B cell (primary cell): Measurements from ENCODE around the gene STX7. TPM values are rescaled to one million over a fixed set of nuclear protein-coding genes. Genes with fewer than 3 reads are reported as not detected.

ENCODE experiments used
- ATAC-seq: fragments of 200-7000 bp; cut with Tn5 transposase; one replicate; pipeline ENCODE4 v1.10.0; 2021; ENCODE audit warnings: low read depth, mild to moderate bottlenecking, moderate number of reproducible peaks, moderate library complexity
- CTCF ChIA-PET: fragments of 350-600 bp; sonication (Branson Sonifier 250); formaldehyde crosslinking; loops from one replicate; lab custom pipeline; 2021; ENCODE audit warnings: antibody characterized with exemption, inconsistent platforms; lab: Charles Lee
- POLR2A ChIA-PET: fragments of 350-600 bp; sonication (Branson Sonifier 250); formaldehyde crosslinking; loops from one replicate; lab custom pipeline; 2021; ENCODE audit warnings: antibody characterized with exemption; lab: Charles Lee
- DNase-seq: peaks from one replicate; pipeline ENCODE4 v3.0.0; 2013
- H2AFZ ChIP-seq: 2 replicates; pipeline ENCODE4 v1.6.1; 2012; ENCODE audit warnings: mild to moderate bottlenecking, low read depth, low read length; ENCODE audit not compliant: insufficient read depth, poor library complexity, severe bottlenecking
- H3K27ac ChIP-seq, 2 donors: 1 replicate in 1 of 2; 2 replicates in 1 of 2; pipeline ENCODE4 v1.5.1; 2012 to 2013; ENCODE audit warnings: low read length in 2 of 2, mild to moderate bottlenecking in 2 of 2, moderate library complexity in 1 of 2
- H3K27me3 ChIP-seq, 4 experiments: fragments of 200-600 bp in 1 of 4; sonication (generic) in 1 of 4; replicated peaks in 1 of 4; 1 replicate in 2 of 4; 2 replicates in 2 of 4; pipeline versions ENCODE4 v1.6.1 to v1.7.0; 2013 to 2016; ENCODE audit warnings: low read length in 3 of 4, mild to moderate bottlenecking in 2 of 4, mixed read lengths in 1 of 4, moderate library complexity in 1 of 4; ENCODE audit not compliant: insufficient read depth in 4 of 4, control insufficient read depth in 3 of 4; ENCODE audit errors: control extremely low read depth in 1 of 4
- H3K36me3 ChIP-seq, 2 experiments: replicated peaks in 1 of 2; 1 replicate in 1 of 2; 2 replicates in 1 of 2; pipeline versions ENCODE4 v1.6.1 to v1.7.1; 2013; ENCODE audit warnings: low read length in 1 of 2; ENCODE audit not compliant: insufficient read depth in 2 of 2, control insufficient read depth in 1 of 2; ENCODE audit errors: control extremely low read depth in 1 of 2, extremely low read depth in 1 of 2
- H3K4me1 ChIP-seq, 2 donors: fragments of 200-600 bp in 1 of 2; sonication (generic) in 1 of 2; 1 replicate in 1 of 2; 2 replicates in 1 of 2; pipeline versions ENCODE4 v1.5.1 to v1.6.1; 2013 to 2017; ENCODE audit warnings: low read length in 2 of 2; ENCODE audit not compliant: control insufficient read depth in 2 of 2, insufficient read depth in 2 of 2
- H3K4me2 ChIP-seq: replicated peaks from 2 replicates; pipeline ENCODE3; 2012; ENCODE audit warnings: mild to moderate bottlenecking, low read depth, low read length; ENCODE audit not compliant: poor library complexity, severe bottlenecking
- H3K4me3 ChIP-seq, 5 experiments: fragments of 200-600 bp in 1 of 5; sonication (generic) in 1 of 5; 1 replicate in 3 of 5; 2 replicates in 2 of 5; pipeline versions ENCODE4 v1.5.1 to v1.7.0; 2011 to 2016; ENCODE audit warnings: low read length in 4 of 5, mild to moderate bottlenecking in 4 of 5, low read depth in 2 of 5, control low read depth in 1 of 5, moderate library complexity in 1 of 5; ENCODE audit not compliant: insufficient read depth in 1 of 5; ENCODE audit errors: control extremely low read depth in 1 of 5, extremely low read depth in 1 of 5
- H3K79me2 ChIP-seq: fragments of 200-600 bp; sonication (generic); one replicate; pipeline ENCODE4 v1.6.0; 2016; ENCODE audit warnings: low read length; ENCODE audit not compliant: control insufficient read depth, insufficient read depth
- H3K9ac ChIP-seq: fragments of 200-600 bp; sonication (generic); 2 replicates; pipeline ENCODE4 v1.6.1; 2017; ENCODE audit warnings: mild to moderate bottlenecking, low read length, moderate library complexity
- H3K9me3 ChIP-seq, 3 donors: one replicate each; pipeline versions ENCODE4 v1.6.1 to v1.7.1; 2013; ENCODE audit warnings: low read length in 2 of 3; ENCODE audit not compliant: control insufficient read depth in 2 of 3, insufficient read depth in 1 of 3; ENCODE audit errors: control extremely low read depth in 1 of 3
- H4K20me1 ChIP-seq: 2 replicates; pipeline ENCODE4 v1.6.0; 2012; ENCODE audit warnings: mild to moderate bottlenecking, low read length; ENCODE audit not compliant: insufficient read depth, control insufficient read depth, poor library complexity, severe bottlenecking
- H3K27ac Mint-ChIP-seq: one replicate; pipeline ENCODE4 v1.8.0; 2021; ENCODE audit warnings: mixed read lengths
- H3K27me3 Mint-ChIP-seq: one replicate; pipeline ENCODE4 v1.8.0; 2021; ENCODE audit warnings: mixed read lengths
- H3K4me1 Mint-ChIP-seq: one replicate; pipeline ENCODE4 v1.8.0; 2021; ENCODE audit warnings: mixed read lengths
- H3K4me3 Mint-ChIP-seq: one replicate; pipeline ENCODE4 v1.8.0; 2021; ENCODE audit warnings: mixed read lengths
- H3K9me3 Mint-ChIP-seq: one replicate; pipeline ENCODE4 v1.8.0; 2022; ENCODE audit warnings: mixed read lengths; ENCODE audit not compliant: insufficient read depth
- EZH2 ChIP-seq: IDR thresholded peaks from 2 replicates; pipeline ENCODE4 v1.6.1; 2012; ENCODE audit warnings: borderline replicate concordance, low read depth, mild to moderate bottlenecking, moderate library complexity, low read length; ENCODE audit not compliant: insufficient read depth, poor library complexity, severe bottlenecking
- WGBS: methylation state at CpG from one replicate; pipeline ENCODE4 v1.1.5; 2013; ENCODE audit warnings: missing lambda C conversion rate; ENCODE audit not compliant: insufficient coverage; 5-methylcytosine and 5-hydroxymethylcytosine counted together
- intact Hi-C: fragments of 100-400 bp; cut with micrococcal nuclease; formaldehyde crosslinking; loops from one replicate; pipeline ENCODE4 v1.10.0; 2022
- polyA plus RNA-seq: library from polyadenylated mRNA; depleted of rRNA; stranded (reverse); fragments of >200 nt; gene quantifications from 2 replicates; pipeline ENCODE4 v1.2.3, GENCODE V29; 2012
- total RNA-seq, 2 donors: library from RNA; stranded (reverse); fragments of 120-200 nt in 1 of 2; gene quantifications; 1 replicate in 1 of 2; 2 replicates in 1 of 2; pipeline versions ENCODE4 v1.2.3 to v1.2.4, GENCODE V29; 2013 to 2022
- TF ChIP-seq, protein P1 (sequence below): fragments of 200-600 bp; IDR thresholded peaks from one replicate; pipeline ENCODE4 v1.8.0; 2022; ENCODE audit warnings: antibody characterized with exemption, mild to moderate bottlenecking

The STX7 gene
- total and polyA plus RNA-seq, 2 donors (not counting 1 experiment from before 2014, with no cell fraction given): 70.9 to 221 TPM

DNA sequence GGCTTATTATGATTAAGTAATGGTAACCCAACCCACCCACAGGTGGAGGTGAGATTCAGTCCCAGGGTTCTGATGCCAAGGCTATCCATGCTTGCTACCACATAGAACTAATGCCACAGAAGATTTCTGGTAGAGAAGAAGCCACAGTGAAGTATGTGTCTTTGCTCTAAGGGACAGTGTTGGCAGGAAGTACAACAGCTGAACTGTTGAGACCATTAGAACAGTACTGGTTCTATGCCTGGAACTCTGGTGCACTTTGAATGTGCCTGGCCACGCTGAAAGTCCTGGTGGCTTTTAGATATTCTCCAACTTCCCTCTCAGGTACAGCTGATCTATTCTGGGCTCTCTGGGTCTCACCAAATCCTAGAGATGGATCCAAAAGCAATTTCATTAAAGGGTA, 7.8 kb downstream of the STX7 start:
- H3K9me3 ChIP-seq: no peaks in the 10 kb centered on the region
- Mint-ChIP-seq H3K27me3 (no peaks in the 10 kb centered on the region), H3K9me3 (no peaks in the 10 kb centered on the region), H3K27ac (peak overlapping the region; percentile 43), H3K4me1 (peaks cover 91% of the 10 kb centered on the region), H3K4me3 (peak overlapping the region; percentile 52)
- H3K4me1 ChIP-seq: peaks cover 83 to 88% of the 10 kb centered on the region in 2 donors
- CTCF ChIA-PET: interaction anchor here (1.4 kb wide), 1 partner anchor 20 kb away, joined by 6 read pairs; no protein-coding TSS in a partner anchor
- peak overlapping the region; percentile 28 to 88 for H3K27ac ChIP-seq
- POLR2A ChIA-PET: interaction anchor here (0.7 to 1.1 kb wide), 2 partner anchors 9 to 15 kb away, joined by 5 to 8 read pairs; no protein-coding TSS in a partner anchor
- no peak overlapping the region for H2AFZ ChIP-seq
- H3K79me2 ChIP-seq: peaks cover 99% of the 10 kb centered on the region
- peaks cover 63% of the 10 kb centered on the region for H4K20me1 ChIP-seq
- peaks cover 29 to 72% of the 10 kb centered on the region in 2 experiments for H3K36me3 ChIP-seq
- intact Hi-C loops: no loop called here
- ATAC-seq: no peak
- no peak for DNase-seq
- 33% methylated on average over 1 of the region's 1 CpG for WGBS
- H3K27me3 ChIP-seq: no peaks in the 10 kb centered on the region
- H3K4me2 ChIP-seq: peak overlapping the region; percentile 47
- peak overlapping the region in 2 of 5 experiments; percentile 4 to 25 for H3K4me3 ChIP-seq
- H3K9ac ChIP-seq: peak overlapping the region; percentile 39
- TF ChIP-seq, protein P1, sequence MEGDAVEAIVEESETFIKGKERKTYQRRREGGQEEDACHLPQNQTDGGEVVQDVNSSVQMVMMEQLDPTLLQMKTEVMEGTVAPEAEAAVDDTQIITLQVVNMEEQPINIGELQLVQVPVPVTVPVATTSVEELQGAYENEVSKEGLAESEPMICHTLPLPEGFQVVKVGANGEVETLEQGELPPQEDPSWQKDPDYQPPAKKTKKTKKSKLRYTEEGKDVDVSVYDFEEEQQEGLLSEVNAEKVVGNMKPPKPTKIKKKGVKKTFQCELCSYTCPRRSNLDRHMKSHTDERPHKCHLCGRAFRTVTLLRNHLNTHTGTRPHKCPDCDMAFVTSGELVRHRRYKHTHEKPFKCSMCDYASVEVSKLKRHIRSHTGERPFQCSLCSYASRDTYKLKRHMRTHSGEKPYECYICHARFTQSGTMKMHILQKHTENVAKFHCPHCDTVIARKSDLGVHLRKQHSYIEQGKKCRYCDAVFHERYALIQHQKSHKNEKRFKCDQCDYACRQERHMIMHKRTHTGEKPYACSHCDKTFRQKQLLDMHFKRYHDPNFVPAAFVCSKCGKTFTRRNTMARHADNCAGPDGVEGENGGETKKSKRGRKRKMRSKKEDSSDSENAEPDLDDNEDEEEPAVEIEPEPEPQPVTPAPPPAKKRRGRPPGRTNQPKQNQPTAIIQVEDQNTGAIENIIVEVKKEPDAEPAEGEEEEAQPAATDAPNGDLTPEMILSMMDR: no peak
- no peak for TF ChIP-seq EZH2

DNA sequence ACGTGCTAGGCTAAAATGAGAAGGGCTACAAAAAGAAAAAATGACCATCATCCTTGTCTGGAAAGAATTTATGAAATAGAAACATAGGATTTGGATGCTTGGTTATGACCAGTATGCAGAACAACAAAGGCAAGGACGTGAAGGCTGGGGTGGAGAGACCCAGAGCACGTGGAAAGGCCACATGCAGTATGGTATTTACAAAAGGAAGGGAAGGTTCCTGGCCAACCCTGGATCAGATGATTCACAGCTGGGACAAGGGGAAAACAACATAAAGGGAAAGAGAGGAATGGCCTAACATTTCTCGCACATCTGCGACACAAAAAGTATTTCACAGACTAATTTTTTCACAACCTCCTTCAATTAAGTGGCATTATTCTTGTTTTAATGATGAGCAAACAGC, 8.2 kb downstream of the STX7 start:
- ChIA-PET POLR2A (no interaction called here), CTCF (no interaction called here)
- Histone ChIP-seq H3K4me2 (peak overlapping the region; percentile 47), H3K79me2 (peaks cover 99% of the 10 kb centered on the region), H3K27me3 (no peaks in the 10 kb centered on the region), H3K9ac (peak overlapping the region; percentile 39), H3K4me1 (peaks cover 85 to 88% of the 10 kb centered on the region in 2 donors), H3K27ac (peak overlapping the region; percentile 28 to 88), H4K20me1 (peaks cover 59% of the 10 kb centered on the region), H3K36me3 (peaks cover 29 to 74% of the 10 kb centered on the region in 2 experiments), H3K9me3 (no peaks in the 10 kb centered on the region), H3K4me3 (peak overlapping the region in 1 of 5 experiments; percentile 25), H2AFZ (no peak overlapping the region)
- Mint-ChIP-seq H3K4me3 (peak overlapping the region; percentile 52), H3K9me3 (no peaks in the 10 kb centered on the region), H3K27me3 (no peaks in the 10 kb centered on the region), H3K27ac (peak overlapping the region; percentile 43), H3K4me1 (peaks cover 93% of the 10 kb centered on the region)
- intact Hi-C loops: no loop called here
- TF ChIP-seq, protein P1: no peak
- no peak for TF ChIP-seq EZH2
- DNase-seq (no peak), ATAC-seq (no peak)
- 46% methylated on average over 2 of the region's 5 CpGs for WGBS
